Fibroblast of mammary gland (primary cell): ENCODE results near the gene SUGCT.

Experiments
- DNase-seq: peaks from one replicate; pipeline ENCODE4 v3.0.0-alpha.2; 2010; ENCODE audit warnings: low read depth
- H3K4me3 ChIP-seq: 2 replicates; pipeline ENCODE4 v1.5.1; 2011; ENCODE audit warnings: low read depth, mild to moderate bottlenecking, low read length, moderate library complexity; ENCODE audit not compliant: control insufficient read depth
- TF ChIP-seq, protein P1 (sequence below): conservative IDR thresholded peaks from 2 replicates; pipeline ENCODE4 v1.5.1; 2011; ENCODE audit warnings: low read depth, low read length, inconsistent platforms; ENCODE audit not compliant: control insufficient read depth, insufficient read depth

Gene SUGCT

GRCh38 chr7:40805361-40805760 is 670.6 kb downstream of the SUGCT start:
- no peak overlapping the region for H3K4me3 ChIP-seq
- peak; percentile 38 for DNase-seq
- TF ChIP-seq, protein P1, sequence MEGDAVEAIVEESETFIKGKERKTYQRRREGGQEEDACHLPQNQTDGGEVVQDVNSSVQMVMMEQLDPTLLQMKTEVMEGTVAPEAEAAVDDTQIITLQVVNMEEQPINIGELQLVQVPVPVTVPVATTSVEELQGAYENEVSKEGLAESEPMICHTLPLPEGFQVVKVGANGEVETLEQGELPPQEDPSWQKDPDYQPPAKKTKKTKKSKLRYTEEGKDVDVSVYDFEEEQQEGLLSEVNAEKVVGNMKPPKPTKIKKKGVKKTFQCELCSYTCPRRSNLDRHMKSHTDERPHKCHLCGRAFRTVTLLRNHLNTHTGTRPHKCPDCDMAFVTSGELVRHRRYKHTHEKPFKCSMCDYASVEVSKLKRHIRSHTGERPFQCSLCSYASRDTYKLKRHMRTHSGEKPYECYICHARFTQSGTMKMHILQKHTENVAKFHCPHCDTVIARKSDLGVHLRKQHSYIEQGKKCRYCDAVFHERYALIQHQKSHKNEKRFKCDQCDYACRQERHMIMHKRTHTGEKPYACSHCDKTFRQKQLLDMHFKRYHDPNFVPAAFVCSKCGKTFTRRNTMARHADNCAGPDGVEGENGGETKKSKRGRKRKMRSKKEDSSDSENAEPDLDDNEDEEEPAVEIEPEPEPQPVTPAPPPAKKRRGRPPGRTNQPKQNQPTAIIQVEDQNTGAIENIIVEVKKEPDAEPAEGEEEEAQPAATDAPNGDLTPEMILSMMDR, result no peak

GRCh38 chr7:40808378-40808942 is 673.7 kb downstream of the SUGCT start:
- TF ChIP-seq, protein P1, result no peak
- DNase-seq, result peak; percentile 98

GRCh38 chr7:40810274-40810673 is 675.5 kb downstream of the SUGCT start:
- TF ChIP-seq, protein P1, result no peak
- H3K4me3 ChIP-seq, result no peak overlapping the region
- peak; percentile 31 for DNase-seq

More at GRCh38 chr7:40808378-40808942, 673.7 kb downstream of the SUGCT start:
- H3K4me3 ChIP-seq, result no peak overlapping the region

- no peak overlapping the region for H3K4me3 ChIP-seq
- TF ChIP-seq, protein P1, result no peak
- peak; percentile 58 for DNase-seq
These were observed 676.9 kb downstream of the SUGCT start for GRCh38 chr7:40811666-40812065.

DNA sequence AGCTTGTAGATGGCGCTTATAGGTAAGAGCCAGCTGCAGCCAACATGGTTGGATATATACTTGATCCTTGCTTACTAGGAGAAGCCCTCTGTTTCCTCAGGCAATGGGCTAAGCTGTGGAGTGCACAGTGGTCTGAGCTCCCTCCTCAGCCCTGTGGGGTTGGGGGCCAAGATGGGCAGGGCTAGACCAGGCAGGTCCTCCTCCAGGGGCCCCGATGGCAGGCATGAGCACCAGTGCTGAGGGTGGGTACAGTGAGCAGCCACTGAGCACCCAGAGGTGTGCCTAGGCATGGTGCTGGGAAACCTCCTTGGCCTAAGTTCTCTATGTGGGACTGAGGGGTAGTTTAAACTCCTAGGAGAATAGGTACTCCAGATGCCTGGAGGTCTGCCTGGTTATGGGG is 680.2 kb downstream of the SUGCT start:
- H3K4me3 ChIP-seq, result no peak overlapping the region
- DNase-seq, result no peak
- TF ChIP-seq, protein P1, result no peak

DNA sequence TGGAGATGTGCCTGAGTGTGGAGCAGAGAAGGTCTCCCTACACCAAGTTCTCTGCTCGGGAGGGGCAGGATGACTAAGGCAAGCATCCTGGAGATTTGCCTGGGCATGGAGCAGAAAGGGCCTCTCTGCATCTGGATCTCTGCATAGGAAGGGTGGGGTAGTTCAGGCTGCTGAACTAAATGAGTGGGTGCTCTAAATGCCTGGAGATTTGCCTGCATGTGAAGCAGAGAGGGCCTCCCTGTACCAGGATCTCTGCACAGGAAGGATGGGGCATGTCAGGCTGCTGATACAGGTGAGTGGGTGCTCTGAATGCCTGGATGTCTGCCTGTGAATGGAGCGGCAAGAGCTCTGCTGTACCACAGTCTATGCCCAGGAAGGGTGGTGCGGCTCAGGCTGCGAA is 680.7 kb downstream of the SUGCT start:
- peak; percentile 91 for DNase-seq
- TF ChIP-seq, protein P1, result no peak
- no peak overlapping the region for H3K4me3 ChIP-seq

DNA sequence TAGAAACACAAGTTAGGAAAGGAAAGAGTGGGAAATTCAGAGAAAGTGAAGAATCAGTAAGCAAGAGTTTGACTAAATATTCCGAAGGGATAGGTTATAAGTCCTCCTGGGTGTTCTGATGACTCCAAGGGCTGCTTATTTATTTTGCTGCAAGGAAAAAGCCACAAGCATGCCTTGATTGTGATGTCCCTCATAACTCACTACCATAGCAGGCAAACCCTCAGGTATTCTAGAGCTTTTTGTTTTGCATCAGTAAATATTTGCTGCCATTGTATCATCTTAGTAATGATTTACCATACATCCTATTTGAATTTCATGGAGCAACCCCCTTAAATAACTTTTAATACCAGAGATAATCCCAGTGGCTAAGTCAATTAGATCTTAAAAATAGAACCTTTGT is 688.1 kb downstream of the SUGCT start:
- TF ChIP-seq, protein P1, result no peak
- no peak for DNase-seq
- no peak overlapping the region for H3K4me3 ChIP-seq
